Right lobe of liver (tissue), 6 donors: ENCODE data around the gene FAM240A. TPM values are rescaled to one million over a fixed set of nuclear protein-coding genes. Genes with fewer than 3 reads are reported as not detected.

Source experiments
- ATAC-seq, 4 donors: fragments of 200-7000 bp; cut with Tn5 transposase; one replicate each; pipeline ENCODE4 v1.9.1; 2020; ENCODE audit warnings: mild to moderate bottlenecking in 4 of 4, moderate library complexity in 4 of 4
- DNase-seq, 3 donors: peaks; one replicate each; pipeline ENCODE4 v3.0.0-alpha.2; 2020
- H3K27ac ChIP-seq, 3 donors: fragments of 200-600 bp; one replicate each; pipeline ENCODE4 v1.8.0; 2022
- H3K27me3 ChIP-seq, 2 donors: fragments of 200-600 bp; one replicate each; pipeline ENCODE4 v1.8.0; 2022
- H3K36me3 ChIP-seq, 4 donors: fragments of 200-600 bp; sonication (generic) in 1 of 4; one replicate each; pipeline versions ENCODE4 v1.5.1 to v1.8.0; 2017 to 2022; ENCODE audit warnings: control low read depth in 1 of 4
- H3K4me1 ChIP-seq, 4 donors: fragments of 200-600 bp; sonication (generic) in 1 of 4; one replicate each; pipeline versions ENCODE4 v1.5.1 to v1.8.0; 2017 to 2022; ENCODE audit warnings: control low read depth in 1 of 4
- H3K4me3 ChIP-seq, 3 donors: fragments of 200-600 bp; one replicate each; pipeline ENCODE4 v1.8.0; 2022
- H3K9me3 ChIP-seq, 4 donors: fragments of 200-600 bp; sonication (generic) in 1 of 4; one replicate each; pipeline versions ENCODE4 v1.5.1 to v1.8.0; 2017 to 2022; ENCODE audit warnings: control low read depth in 1 of 4
- CTCF ChIP-seq, 4 donors: fragments of 200-600 bp in 3 of 4; fragments of 450-650 bp in 1 of 4; IDR thresholded peaks; one replicate each; pipeline versions ENCODE4 v1.5.1 to v1.8.0; 2016 to 2022; ENCODE audit warnings: antibody characterized with exemption in 4 of 4, mild to moderate bottlenecking in 2 of 4
- POLR2A ChIP-seq: fragments of 450-650 bp; IDR thresholded peaks from one replicate; pipeline ENCODE4 v1.6.1; 2017; ENCODE audit warnings: antibody characterized with exemption, mild to moderate bottlenecking
- WGBS: methylation state at CpG from one replicate; pipeline ENCODE4 v1.1.6; 2018; ENCODE audit warnings: low coverage, low lambda C conversion rate; ENCODE audit not compliant: insufficient coverage; ENCODE audit errors: missing lambda C conversion rate; 5-methylcytosine and 5-hydroxymethylcytosine counted together
- intact Hi-C, 2 donors: fragments of 100-400 bp; cut with DNase I; formaldehyde crosslinking; loops; one replicate each; pipeline versions ENCODE4 v1.11.2 to v1.14.1; 2022
- total RNA-seq, 6 experiments: library from RNA; depleted of rRNA in 2 of 6; stranded (reverse); fragments of >200 nt in 2 of 6; fragmentation: NEBNext Ultra II Directional in 3 of 6; extraction: Animal tissue kit (Norgen Biotek cat#: 25700) in 3 of 6; gene quantifications; one replicate each; pipeline versions ENCODE4 v1.1.0 to v1.2.4, GENCODE V29; 2016 to 2023
- donor health status: DM: no; HTN: yes; CAD: no.
- donor health status: DM: no; HTN: no; CAD: no.
- donor health status: DM: no; HTN: no; CAD: no.
- donor health status: DM: no; HTN: yes; CAD: no.
- donor health status: DM: no; HTN: yes; CAD: no.

Gene FAM240A
- total RNA-seq, 6 experiments from 2014 or later: not detected

- TF ChIP-seq CTCF (IDR thresholded peaks at IDR 0.05) (no peak), POLR2A (no peak)
- Histone ChIP-seq H3K36me3 (no peaks in the 10 kb centered on the region), H3K9me3 (no peaks in the 10 kb centered on the region), H3K4me3 (no peak overlapping the region), H3K27me3 (no peaks in the 10 kb centered on the region), H3K27ac (no peak overlapping the region), H3K4me1 (no peaks in the 10 kb centered on the region)
- no CpG with 5 or more reads among the region's 3 CpGs for WGBS
- DNase-seq (no peak), ATAC-seq (peak in 1 of 4 donors; percentile 14)
- intact Hi-C loops: no loop called here
Observed at GRCh38 chr3:46617941-46618340, 5.6 kb downstream of the FAM240A start.

- ATAC-seq: peak; percentile 36 to 74 (median 52)
- no peak overlapping the region for H3K4me3 ChIP-seq
Observed at GRCh38 chr3:46619845-46620778, 7.8 kb downstream of the FAM240A start.

GRCh38 chr3:46624533-46624932 lies 12.2 kb downstream of the FAM240A start:
- Histone ChIP-seq H3K27me3 (no peaks in the 10 kb centered on the region), H3K9me3 (no peaks in the 10 kb centered on the region), H3K4me3 (no peak overlapping the region), H3K27ac (no peak overlapping the region), H3K36me3 (no peaks in the 10 kb centered on the region), H3K4me1 (peaks cover 0 to 3% (median 0%) of the 10 kb centered on the region in 4 donors)
- DNase-seq: no peak
- no peak for ATAC-seq
- TF ChIP-seq CTCF (IDR thresholded peaks at IDR 0.05) (no peak), POLR2A (no peak)
- intact Hi-C loops: no loop called here
- WGBS: 78% methylated on average over 2 of the region's 2 CpGs

More at GRCh38 chr3:46619845-46620778, 7.8 kb downstream of the FAM240A start:
- TF ChIP-seq POLR2A (no peak), CTCF (IDR thresholded peaks at IDR 0.05) (no peak)
- Histone ChIP-seq H3K27me3 (no peaks in the 10 kb centered on the region), H3K36me3 (no peaks in the 10 kb centered on the region), H3K4me1 (no peaks in the 10 kb centered on the region), H3K27ac (no peak overlapping the region), H3K9me3 (no peaks in the 10 kb centered on the region)
- no peak for DNase-seq
- intact Hi-C loops: no loop called here
- 54% methylated on average over 7 of the region's 8 CpGs for WGBS

GRCh38 chr3:46624975-46625490 lies 12.7 kb downstream of the FAM240A start:
- Histone ChIP-seq H3K9me3 (no peaks in the 10 kb centered on the region), H3K27me3 (no peaks in the 10 kb centered on the region), H3K4me1 (peaks cover 0 to 7% (median 0%) of the 10 kb centered on the region in 4 donors), H3K4me3 (no peak overlapping the region), H3K36me3 (no peaks in the 10 kb centered on the region), H3K27ac (no peak overlapping the region)
- ATAC-seq (no peak), DNase-seq (no peak)
- intact Hi-C loops: no loop called here
- WGBS: 80% methylated on average over 3 of the region's 3 CpGs
- no peak for TF ChIP-seq POLR2A
- TF ChIP-seq CTCF (IDR thresholded peaks at IDR 0.05): no peak
